Right atrium auricular region (tissue), 2 donors: ENCODE measurements around the gene SLC35E1. TPM values are rescaled to one million over a fixed set of nuclear protein-coding genes. Genes with fewer than 3 reads are reported as not detected.

Source experiments
- DNase-seq: peaks from one replicate; pipeline ENCODE4 v3.0.0-alpha.2; 2019; ENCODE audit warnings: low spot score
- H3K27ac ChIP-seq, 2 donors: fragments of 200-600 bp; sonication (generic); 1 replicate in 1 of 2; 2 replicates in 1 of 2; pipeline ENCODE4 v1.5.1; 2016 to 2019
- H3K27me3 ChIP-seq, 2 donors: fragments of 200-600 bp; sonication (generic); one replicate each; pipeline versions ENCODE4 v1.5.1 to v1.6.0; 2017 to 2019
- H3K36me3 ChIP-seq: fragments of 200-600 bp; sonication (generic); one replicate; pipeline ENCODE4 v1.5.1; 2016
- H3K4me1 ChIP-seq, 2 donors: fragments of 200-600 bp; sonication (generic); one replicate each; pipeline versions ENCODE4 v1.5.1 to v1.6.0; 2017 to 2019
- H3K4me3 ChIP-seq, 2 donors: fragments of 200-600 bp; sonication (generic); 1 replicate in 1 of 2; 2 replicates in 1 of 2; pipeline ENCODE4 v1.5.1; 2017 to 2019; ENCODE audit warnings: mild to moderate bottlenecking in 1 of 2, moderate library complexity in 1 of 2
- H3K9me3 ChIP-seq, 2 donors: fragments of 200-600 bp; sonication (generic); one replicate each; pipeline ENCODE4 v1.5.1; 2019
- CTCF ChIP-seq, 2 donors: fragments of 200-600 bp; sonication (generic); IDR thresholded peaks; one replicate each; pipeline ENCODE4 v1.5.1; 2019; ENCODE audit warnings: antibody characterized with exemption in 2 of 2
- total RNA-seq, 2 donors: library from RNA; depleted of rRNA; stranded (reverse); fragments of >200 nt; gene quantifications; one replicate each; pipeline ENCODE4 v1.1.0, GENCODE V29; 2016

Gene SLC35E1
- total RNA-seq, 2 donors from 2014 or later, result 27.5 to 34.9 TPM

- H3K4me3 ChIP-seq, result no peak overlapping the region
- H3K27ac ChIP-seq, result no peak overlapping the region
- peaks cover 0 to 72% of the 10 kb centered on the region in 2 donors for H3K4me1 ChIP-seq
- H3K9me3 ChIP-seq, result no peaks in the 10 kb centered on the region
- no peak for DNase-seq
- H3K27me3 ChIP-seq, result no peaks in the 10 kb centered on the region
- H3K36me3 ChIP-seq, result no peaks in the 10 kb centered on the region
- TF ChIP-seq CTCF (IDR thresholded peaks at IDR 0.05), result no peak
These were observed 21.0 kb upstream of the SLC35E1 start for GRCh38 chr19:16593181-16593580.

GRCh38 chr19:16591803-16592556 is 19.8 kb upstream of the SLC35E1 start:
- no peaks in the 10 kb centered on the region for H3K27me3 ChIP-seq
- H3K36me3 ChIP-seq, result no peaks in the 10 kb centered on the region
- no peak overlapping the region for H3K4me3 ChIP-seq
- peaks cover 0 to 78% of the 10 kb centered on the region in 2 donors for H3K4me1 ChIP-seq
- no peak for TF ChIP-seq CTCF (IDR thresholded peaks at IDR 0.05)
- DNase-seq, result no peak
- H3K9me3 ChIP-seq, result no peaks in the 10 kb centered on the region
- no peak overlapping the region for H3K27ac ChIP-seq

- no peak for DNase-seq
- no peaks in the 10 kb centered on the region for H3K27me3 ChIP-seq
- H3K4me3 ChIP-seq, result no peak overlapping the region
- no peaks in the 10 kb centered on the region for H3K36me3 ChIP-seq
- no peaks in the 10 kb centered on the region for H3K9me3 ChIP-seq
- H3K27ac ChIP-seq, result no peak overlapping the region
- TF ChIP-seq CTCF (IDR thresholded peaks at IDR 0.05), result no peak
- H3K4me1 ChIP-seq, result peaks cover 0 to 86% of the 10 kb centered on the region in 2 donors
These were observed 18.9 kb upstream of the SLC35E1 start for GRCh38 chr19:16590876-16591802.

- DNase-seq, result no peak
These were observed 17.7 kb upstream of the SLC35E1 start for GRCh38 chr19:16589917-16590316.

More at GRCh38 chr19:16589917-16590316, 17.7 kb upstream of the SLC35E1 start:
- no peak overlapping the region for H3K4me3 ChIP-seq
- H3K9me3 ChIP-seq, result no peaks in the 10 kb centered on the region
- H3K27ac ChIP-seq, result no peak overlapping the region
- no peak for TF ChIP-seq CTCF (IDR thresholded peaks at IDR 0.05)
- peaks cover 0 to 91% of the 10 kb centered on the region in 2 donors for H3K4me1 ChIP-seq
- no peaks in the 10 kb centered on the region for H3K27me3 ChIP-seq
- no peaks in the 10 kb centered on the region for H3K36me3 ChIP-seq
